ENCODE data around the gene TAAR8.
A peak's percentile ranks its signal among the peaks of the same experiment; 100 is the strongest.
"Not testable (repeated sequence)": the region's sequence is repeated elsewhere in the genome, so short reads cannot be mapped to it uniquely, and the experiment has no call there.

TAAR8 gene

GRCh38 chr6:132590362-132590761 lies 37.9 kb downstream of the TAAR8 start:
- no peak overlapping the region for H3K4me3 ChIP-seq (ENCODE audit: low read depth, low read length)
- no peak for DNase-seq (ENCODE audit: low read depth)
- no peak for TF ChIP-seq CTCF (conservative IDR thresholded peaks at IDR 0.05; ENCODE audit: low read depth, low read length)

- no peak overlapping the region for H3K4me3 ChIP-seq (ENCODE audit: low read depth, low read length)
- no peak for TF ChIP-seq CTCF (conservative IDR thresholded peaks at IDR 0.05; ENCODE audit: low read depth, low read length)
- DNase-seq (ENCODE audit: low read depth): no peak
These were observed 40.4 kb downstream of the TAAR8 start for GRCh38 chr6:132592855-132593254.

- H3K4me3 ChIP-seq (ENCODE audit: low read depth, low read length): no peak overlapping the region
- TF ChIP-seq CTCF (conservative IDR thresholded peaks at IDR 0.05; ENCODE audit: low read depth, low read length): no peak
- DNase-seq (ENCODE audit: low read depth): no peak
These were observed 43.7 kb downstream of the TAAR8 start for GRCh38 chr6:132596201-132596600.

GRCh38 chr6:132598473-132598872 lies 46.0 kb downstream of the TAAR8 start:
- TF ChIP-seq CTCF (conservative IDR thresholded peaks at IDR 0.05; ENCODE audit: low read depth, low read length): peak; percentile 33
- no peak overlapping the region for H3K4me3 ChIP-seq (ENCODE audit: low read depth, low read length)
- DNase-seq (ENCODE audit: low read depth): no peak

GRCh38 chr6:132600900-132601299 lies 48.4 kb downstream of the TAAR8 start:
- not testable (repeated sequence) for DNase-seq (ENCODE audit: low read depth); H3K4me3 ChIP-seq (ENCODE audit: low read depth, low read length)
